IMR-90 (cell line): ENCODE results near the gene NTM. TPM values are rescaled to one million over a fixed set of nuclear protein-coding genes. Genes with fewer than 3 reads are reported as not detected.
A peak's percentile ranks its signal among the peaks of the same experiment; 100 is the strongest.

Source experiments
- ATAC-seq: fragments of 200-7000 bp; cut with Tn5 transposase; 2 replicates; pipeline ENCODE4 v1.9.1; 2020; ENCODE audit warnings: low read depth, mild to moderate bottlenecking, moderate library complexity
- BruUV-seq: library from RNA; stranded (reverse); fragments of 400-500 nt; replicated peaks from 2 replicates; lab custom pipeline; 2021; lab: Mats Ljungman, UMichigan
- CTCF ChIA-PET: fragments of 300-600 bp; formaldehyde crosslinking; extraction: SDS; loops from one replicate; lab custom pipeline; 2021; ENCODE audit warnings: antibody characterized with exemption; lab: Yijun Ruan, JAX
- POLR2A ChIA-PET: fragments of 300-600 bp; sonication (Branson Sonifier 250); formaldehyde crosslinking; loops from one replicate; lab custom pipeline; 2022; ENCODE audit warnings: antibody characterized with exemption; ENCODE audit not compliant: unreplicated experiment; lab: Charles Lee
- DNase-seq: peaks from one replicate; pipeline ENCODE4 v3.0.0; 2013
- H2AFZ ChIP-seq: replicated peaks from 2 replicates; pipeline ENCODE3; 2013; ENCODE audit warnings: low read length, mild to moderate bottlenecking; ENCODE audit not compliant: poor library complexity
- H2AK5ac ChIP-seq: 2 replicates; pipeline ENCODE4 v1.6.1; 2013; ENCODE audit warnings: low read depth, low read length, inconsistent platforms
- H2AK9ac ChIP-seq: replicated peaks from 2 replicates; pipeline ENCODE3; 2013; ENCODE audit warnings: mild to moderate bottlenecking, low read depth, low read length, moderate library complexity; ENCODE audit not compliant: poor library complexity
- H2BK120ac ChIP-seq: 2 replicates; pipeline ENCODE4 v1.6.1; 2013; ENCODE audit warnings: low read depth, low read length, inconsistent platforms
- H2BK15ac ChIP-seq: 3 replicates; pipeline ENCODE4 v1.6.1; 2013; ENCODE audit warnings: low read depth, low read length, inconsistent platforms
- H2BK20ac ChIP-seq: 2 replicates; pipeline ENCODE4 v1.6.1; 2013; ENCODE audit warnings: low read depth, mild to moderate bottlenecking, inconsistent platforms, low read length, moderate library complexity
- H2BK5ac ChIP-seq: 2 replicates; pipeline ENCODE4 v1.6.1; 2013; ENCODE audit warnings: mild to moderate bottlenecking, low read depth, low read length, inconsistent platforms; ENCODE audit not compliant: poor library complexity, severe bottlenecking
- H3K14ac ChIP-seq: replicated peaks from 2 replicates; pipeline ENCODE4 v1.6.1; 2013; ENCODE audit warnings: low read depth, low read length, inconsistent platforms
- H3K18ac ChIP-seq: 2 replicates; pipeline ENCODE4 v1.6.1; 2013; ENCODE audit warnings: low read depth, low read length, control low read depth
- H3K23ac ChIP-seq: 2 replicates; pipeline ENCODE4 v1.6.1; 2013; ENCODE audit warnings: low read depth, low read length, inconsistent platforms
- H3K27ac ChIP-seq: 2 replicates; pipeline ENCODE4 v1.5.1; 2013; ENCODE audit warnings: mild to moderate bottlenecking, control low read depth, low read length; ENCODE audit not compliant: insufficient read depth
- H3K27me3 ChIP-seq: 2 replicates; pipeline ENCODE4 v1.6.1; 2013; ENCODE audit warnings: low read length; ENCODE audit not compliant: control insufficient read depth, insufficient read depth
- H3K36me3 ChIP-seq: 2 replicates; pipeline ENCODE4 v1.6.1; 2013; ENCODE audit warnings: low read length, mixed read lengths; ENCODE audit not compliant: control insufficient read depth, insufficient read depth
- H3K4ac ChIP-seq: 2 replicates; pipeline ENCODE4 v1.6.1; 2013; ENCODE audit warnings: low read depth, low read length, inconsistent platforms
- H3K4me1 ChIP-seq: 2 replicates; pipeline ENCODE4 v1.6.1; 2013; ENCODE audit warnings: low read length, mixed read lengths; ENCODE audit not compliant: control insufficient read depth, insufficient read depth
- H3K4me2 ChIP-seq: 2 replicates; pipeline ENCODE4 v1.6.1; 2013; ENCODE audit warnings: low read depth, mild to moderate bottlenecking, control low read depth, low read length, moderate library complexity
- H3K4me3 ChIP-seq: 2 replicates; pipeline ENCODE4 v1.5.1; 2013; ENCODE audit warnings: low read depth, mild to moderate bottlenecking, control low read depth, low read length, moderate library complexity; ENCODE audit not compliant: insufficient read depth
- H3K56ac ChIP-seq: 2 replicates; pipeline ENCODE4 v1.6.1; 2013; ENCODE audit warnings: low read length, inconsistent platforms; ENCODE audit not compliant: insufficient read depth; ENCODE audit errors: extremely low read depth
- H3K79me1 ChIP-seq, 2 experiments: 2 replicates each; pipeline ENCODE4 v1.6.1; 2013; ENCODE audit warnings: low read length in 2 of 2, inconsistent platforms in 1 of 2, low read depth in 1 of 2
- H3K9ac ChIP-seq: 2 replicates; pipeline ENCODE4 v1.6.1; 2013; ENCODE audit warnings: low read depth, low read length, control low read depth
- H3K9me1 ChIP-seq: 2 replicates; pipeline ENCODE4 v1.6.1; 2013; ENCODE audit warnings: low read length, inconsistent platforms; ENCODE audit not compliant: insufficient read depth
- H3K9me3 ChIP-seq: 2 replicates; pipeline ENCODE4 v1.6.1; 2013; ENCODE audit warnings: low read length; ENCODE audit not compliant: control insufficient read depth, insufficient read depth
- H4K20me1 ChIP-seq: 2 replicates; pipeline ENCODE4 v1.6.1; 2013; ENCODE audit warnings: low read length, inconsistent platforms; ENCODE audit not compliant: insufficient read depth
- H4K5ac ChIP-seq: 2 replicates; pipeline ENCODE4 v1.6.1; 2013; ENCODE audit warnings: mild to moderate bottlenecking, low read depth, low read length, control low read depth
- H4K8ac ChIP-seq, 2 experiments: 2 replicates each; pipeline ENCODE4 v1.6.1; 2013; ENCODE audit warnings: low read depth in 2 of 2, low read length in 2 of 2, control low read depth in 1 of 2, inconsistent platforms in 1 of 2
- H4K91ac ChIP-seq: 2 replicates; pipeline ENCODE4 v1.6.1; 2013; ENCODE audit warnings: low read depth, low read length, inconsistent platforms; ENCODE audit not compliant: insufficient read depth
- BHLHE40 ChIP-seq: fragments of 150-350 bp; IDR thresholded peaks from 2 replicates; pipeline ENCODE4 v1.6.1; 2016; ENCODE audit warnings: mild to moderate bottlenecking, low read depth, low read length
- CEBPB ChIP-seq: IDR thresholded peaks from 2 replicates; pipeline ENCODE4 v1.6.1; 2012; ENCODE audit warnings: low read depth, low read length, improper control_type of control experiment
- CHD1 ChIP-seq: IDR thresholded peaks from 2 replicates; pipeline ENCODE4 v1.6.1; 2012; ENCODE audit warnings: low read depth, low read length, improper control_type of control experiment
- CTCF ChIP-seq: conservative IDR thresholded peaks from 2 replicates; pipeline ENCODE4 v1.5.1; 2012; ENCODE audit warnings: mild to moderate bottlenecking, low read depth, low read length, improper control_type of control experiment
- MAZ ChIP-seq: IDR thresholded peaks from 2 replicates; pipeline ENCODE4 v1.6.1; 2012; ENCODE audit warnings: low read depth, mild to moderate bottlenecking, low read length, improper control_type of control experiment, moderate library complexity, borderline replicate concordance
- RCOR1 ChIP-seq: IDR thresholded peaks from 2 replicates; pipeline ENCODE4 v1.6.1; 2012; ENCODE audit warnings: mild to moderate bottlenecking, low read length, improper control_type of control experiment; ENCODE audit not compliant: insufficient replicate concordance
- RFX5 ChIP-seq: IDR thresholded peaks from 2 replicates; pipeline ENCODE4 v1.8.0; 2012; ENCODE audit warnings: low read depth, mild to moderate bottlenecking, low read length, moderate library complexity
- WGBS, 2 experiments: methylation state at CpG; one replicate each; pipeline versions ENCODE4 v1.1.5 to v1.1.7; 2013; ENCODE audit warnings: missing lambda C conversion rate in 2 of 2; ENCODE audit not compliant: insufficient read length in 1 of 2; ENCODE audit errors: extremely low coverage in 2 of 2; 5-methylcytosine and 5-hydroxymethylcytosine counted together
- dilution Hi-C: fragments of 300-500 bp; cut with HindIII; formaldehyde crosslinking; loops from one replicate; pipeline ENCODE4 v1.14.3; 2018; ENCODE audit warnings: low sequenced_read_pairs; ENCODE audit not compliant: unreplicated experiment
- in situ Hi-C: fragments of 300-500 bp; cut with MboI; formaldehyde crosslinking; loops from 3 replicates; pipeline ENCODE4 v1.14.3; 2019; ENCODE audit warnings: low sequenced_read_pairs, inconsistent platforms, mixed read lengths
- intact Hi-C: fragments of 100-400 bp; cut with micrococcal nuclease; formaldehyde crosslinking; loops from 2 replicates; pipeline ENCODE4 v1.10.0; 2022
- polyA plus RNA-seq, 3 experiments: library from polyadenylated mRNA; depleted of rRNA; stranded (reverse); fragments of >200 nt; gene quantifications; 2 replicates each; pipeline ENCODE4 v1.2.3, GENCODE V29; 2012; ENCODE audit warnings: low replicate concordance in 1 of 3
- total RNA-seq: library from RNA; depleted of rRNA; stranded (reverse); fragments of >200 nt; gene quantifications from 2 replicates; pipeline ENCODE4 v1.2.3, GENCODE V29; 2012

NTM gene
- total and polyA plus RNA-seq, 2 of the 4 experiments (the other 2 are of a cell fraction), result 19.5 to 25.5 TPM

- intact Hi-C loops, result loop anchor here (5.0 kb wide), 1 partner anchor 80 kb away; no protein-coding TSS in a partner anchor
- dilution Hi-C loops, result no loop called here
- Histone ChIP-seq H2AK5ac (peak overlapping the region; percentile 80; the same call in 1 of the 2 replicates), H3K4me1 (peaks cover 30% of the 10 kb centered on the region), H3K9me3 (no peaks in the 10 kb centered on the region), H3K56ac (no peak overlapping the region), H3K14ac (peak overlapping the region; percentile 61; the same call in 1 of the 2 replicates), H2AFZ (no peak overlapping the region), H3K79me1 (peaks cover 12 to 63% of the 10 kb centered on the region in 2 experiments), H3K36me3 (no peaks in the 10 kb centered on the region), H2BK120ac (peak overlapping the region; percentile 86), H3K23ac (peak overlapping the region; percentile 53; the same call in 1 of the 2 replicates), H2BK5ac (peak overlapping the region; percentile 62), H3K9ac (no peak overlapping the region), H3K18ac (peak overlapping the region; percentile 33; the same call in 1 of the 2 replicates), H4K20me1 (no peaks in the 10 kb centered on the region), H2BK15ac (peak overlapping the region; percentile 88; the same call in 2 of the 3 replicates), H4K8ac (peak overlapping the region; percentile 36 to 62; a peak in 2 of 4 replicates), H2AK9ac (no peak overlapping the region), H3K4ac (peak overlapping the region; percentile 20; the same call in 1 of the 2 replicates), H3K9me1 (peaks cover 22% of the 10 kb centered on the region), H3K4me3 (no peak overlapping the region), H3K4me2 (peak overlapping the region; percentile 94), H3K27ac (no peak overlapping the region), H4K91ac (peak overlapping the region; percentile 27; the same call in 1 of the 2 replicates), H2BK20ac (peak overlapping the region; percentile 31), H3K27me3 (no peaks in the 10 kb centered on the region), H4K5ac (peak overlapping the region; percentile 76; the same call in 1 of the 2 replicates)
- DNase-seq (peak; percentile 92), ATAC-seq (peak; percentile 50)
- no CpG with 5 or more reads among the region's 2 CpGs for WGBS, 2 experiments
- POLR2A ChIA-PET, result no interaction called here
- BruUV-seq, result no TSS peak
- CTCF ChIA-PET, result no interaction called here
- TF ChIP-seq MAZ, result no peak
- no peak for TF ChIP-seq CHD1
- TF ChIP-seq BHLHE40, result no peak
- TF ChIP-seq RFX5, result no peak
- TF ChIP-seq CTCF, result no peak
- TF ChIP-seq RCOR1, result no peak
- no peak for TF ChIP-seq CEBPB
- in situ Hi-C loops, result no loop called here
Observed at GRCh38 chr11:132032555-132032954, 662.1 kb downstream of the NTM start.
